ENCODE results near the gene HDAC4.

HDAC4 gene

GRCh38 chr2:239192456-239192855, 208.4 kb downstream of the HDAC4 start:
- intact Hi-C loops (cut with DNase I), result no loop called here
- DNase-seq, result peak in 15 of 42 donors; percentile 1 to 43 (median 13)

- DNase-seq, result peak in 15 of 42 donors; percentile 1 to 46 (median 16)
- intact Hi-C loops (cut with DNase I), result no loop called here
These were observed 209.6 kb downstream of the HDAC4 start for GRCh38 chr2:239190921-239191885.

GRCh38 chr2:239190361-239190760, 210.5 kb downstream of the HDAC4 start:
- peak in 15 of 42 donors; percentile 2 to 44 (median 23) for DNase-seq
- intact Hi-C loops (cut with DNase I), result no loop called here

- peak in 15 of 42 donors; percentile 0 to 39 (median 9) for DNase-seq
- intact Hi-C loops (cut with DNase I), result no loop called here
These were observed 211.1 kb downstream of the HDAC4 start for GRCh38 chr2:239189711-239190131.

- peak in 14 of 42 donors; percentile 0 to 31 (median 6) for DNase-seq
- intact Hi-C loops (cut with DNase I), result no loop called here
These were observed 212.3 kb downstream of the HDAC4 start for GRCh38 chr2:239188536-239188935.

- DNase-seq, result peak in 13 of 42 donors; percentile 0 to 38 (median 10)
- intact Hi-C loops (cut with DNase I), result no loop called here
These were observed 213.2 kb downstream of the HDAC4 start for GRCh38 chr2:239187464-239188253.

GRCh38 chr2:239186516-239187357, 214.1 kb downstream of the HDAC4 start:
- peak in 11 of 42 donors; percentile 2 to 37 (median 11) for DNase-seq
- intact Hi-C loops (cut with DNase I), result no loop called here

- intact Hi-C loops (cut with DNase I), result no loop called here
- peak in 11 of 42 donors; percentile 4 to 26 (median 9) for DNase-seq
These were observed 215.6 kb downstream of the HDAC4 start for GRCh38 chr2:239184968-239185903.

GRCh38 chr2:239184179-239184578, 216.6 kb downstream of the HDAC4 start:
- peak in 7 of 42 donors; percentile 3 to 20 (median 6) for DNase-seq
- intact Hi-C loops (cut with DNase I), result no loop called here

GRCh38 chr2:239182981-239183791, 217.6 kb downstream of the HDAC4 start:
- intact Hi-C loops (cut with DNase I), result no loop called here
- peak in 14 of 42 donors; percentile 2 to 40 (median 8) for DNase-seq

GRCh38 chr2:239181903-239182581, 218.8 kb downstream of the HDAC4 start:
- DNase-seq, result peak in 15 of 42 donors; percentile 2 to 43 (median 12)
- intact Hi-C loops (cut with DNase I), result no loop called here

GRCh38 chr2:239181074-239181902, 219.5 kb downstream of the HDAC4 start:
- intact Hi-C loops (cut with DNase I), result no loop called here
- DNase-seq, result peak in 16 of 42 donors; percentile 3 to 29 (median 8)

- DNase-seq, result peak in 15 of 42 donors; percentile 1 to 39 (median 5)
- intact Hi-C loops (cut with DNase I), result no loop called here
These were observed 220.2 kb downstream of the HDAC4 start for GRCh38 chr2:239180526-239181073.

- intact Hi-C loops (cut with DNase I), result no loop called here
These were observed 220.9 kb downstream of the HDAC4 start for GRCh38 chr2:239179851-239180371.

GRCh38 chr2:239178954-239179353, 221.9 kb downstream of the HDAC4 start:
- intact Hi-C loops (cut with DNase I), result no loop called here
- peak in 17 of 42 donors; percentile 1 to 34 (median 6) for DNase-seq

More at GRCh38 chr2:239179851-239180371, 220.9 kb downstream of the HDAC4 start:
- peak in 21 of 42 donors; percentile 0 to 41 (median 8) for DNase-seq

All from head of caudate nucleus (tissue), 42 donors.